HG02973 (cell line): ENCODE measurements around the gene ZDHHC7.
A peak's percentile ranks its signal among the peaks of the same experiment; 100 is the strongest.

ENCODE experiments used
- ATAC-seq: cut with Tn5 transposase; IDR thresholded peaks from one replicate; pipeline ENCODE4 v1.9.1; 2021; ENCODE audit warnings: moderate library complexity; ENCODE audit not compliant: unreplicated experiment

ZDHHC7 gene

GRCh38 chr16:84970447-84971127 lies 40.7 kb downstream of the ZDHHC7 start:
- peak; percentile 70 for ATAC-seq

DNA sequence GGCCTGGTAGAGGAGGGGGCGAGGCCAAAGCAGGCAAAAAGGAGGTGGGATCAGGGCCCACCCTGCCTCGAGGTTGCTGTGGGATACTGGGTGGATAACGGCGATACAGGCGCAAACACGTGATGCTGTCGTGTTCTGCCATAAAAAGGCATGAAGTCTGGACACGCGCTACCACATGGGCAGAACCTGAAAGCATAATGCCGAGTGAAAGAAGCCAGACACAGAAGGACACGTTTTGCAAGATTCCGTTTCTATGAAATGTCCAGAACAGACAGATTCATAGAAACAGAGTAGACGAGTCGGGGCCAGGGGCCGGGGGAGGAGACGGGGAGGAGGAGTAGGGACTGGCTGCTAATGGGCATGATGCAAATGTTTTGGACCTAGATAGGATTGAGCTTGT lies 43.5 kb downstream of the ZDHHC7 start:
- no peak for ATAC-seq

DNA sequence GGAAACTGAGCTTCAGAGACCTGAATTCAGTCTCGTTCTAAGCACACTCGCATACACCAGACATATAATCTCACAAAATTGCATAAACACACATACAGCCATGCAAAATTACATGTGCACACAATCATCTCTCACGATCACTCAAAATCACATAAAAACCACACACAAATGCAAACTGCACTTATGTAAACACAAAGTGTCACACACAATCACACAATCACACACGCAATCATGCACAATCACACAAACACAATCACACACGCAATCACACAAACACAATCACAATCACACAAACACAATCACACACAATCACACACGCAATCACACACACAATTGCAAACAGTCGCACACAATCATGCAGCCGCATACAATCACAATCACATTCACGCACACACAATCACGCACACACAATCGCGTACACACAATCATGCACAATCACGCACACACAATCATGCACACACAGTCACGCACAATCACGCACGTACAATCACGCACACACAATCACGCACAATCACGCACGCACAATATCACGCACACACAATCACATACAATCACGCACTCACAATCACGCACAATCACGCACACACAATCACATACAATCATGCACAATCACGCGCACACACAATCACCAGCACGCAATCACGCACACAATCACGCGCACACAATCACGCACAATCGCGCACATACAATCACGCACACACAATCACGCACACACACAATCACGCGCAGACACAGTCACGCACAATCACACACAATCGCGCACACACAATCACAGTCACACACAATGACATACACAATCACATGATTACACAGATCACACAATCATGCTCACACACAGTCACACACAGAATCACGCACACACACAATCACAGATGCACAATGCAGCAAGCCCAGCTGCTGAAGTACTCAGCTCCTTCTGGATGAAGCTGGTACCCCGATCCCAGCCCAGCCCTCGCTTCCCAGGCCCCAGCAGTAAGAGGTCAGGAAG lies 45.6 kb downstream of the ZDHHC7 start:
- ATAC-seq, result no peak

GRCh38 chr16:84964386-84965128 lies 46.8 kb downstream of the ZDHHC7 start:
- no peak for ATAC-seq

DNA sequence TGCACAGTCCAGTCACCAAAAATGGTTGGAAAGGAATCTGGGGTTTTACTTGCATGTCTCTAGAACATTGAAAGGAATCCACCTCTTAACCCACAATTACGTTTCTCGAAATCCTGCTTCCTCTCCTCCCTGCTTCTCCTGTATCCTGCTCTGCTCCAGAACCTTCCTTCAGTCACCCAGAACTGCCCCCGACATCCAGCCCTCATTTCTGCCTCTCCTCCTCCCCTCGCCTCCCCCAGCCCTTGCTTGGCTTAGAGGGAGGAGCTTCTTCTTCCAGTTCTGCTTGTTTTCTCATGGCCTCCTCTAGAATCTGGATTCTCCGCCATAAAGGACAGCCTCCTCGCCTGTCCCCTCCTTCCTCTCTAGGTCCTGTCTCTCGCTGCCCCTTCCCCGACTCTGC lies 48.3 kb downstream of the ZDHHC7 start:
- no peak for ATAC-seq

- no peak for ATAC-seq
Observed at GRCh38 chr16:84960942-84961341, 50.4 kb downstream of the ZDHHC7 start.

DNA sequence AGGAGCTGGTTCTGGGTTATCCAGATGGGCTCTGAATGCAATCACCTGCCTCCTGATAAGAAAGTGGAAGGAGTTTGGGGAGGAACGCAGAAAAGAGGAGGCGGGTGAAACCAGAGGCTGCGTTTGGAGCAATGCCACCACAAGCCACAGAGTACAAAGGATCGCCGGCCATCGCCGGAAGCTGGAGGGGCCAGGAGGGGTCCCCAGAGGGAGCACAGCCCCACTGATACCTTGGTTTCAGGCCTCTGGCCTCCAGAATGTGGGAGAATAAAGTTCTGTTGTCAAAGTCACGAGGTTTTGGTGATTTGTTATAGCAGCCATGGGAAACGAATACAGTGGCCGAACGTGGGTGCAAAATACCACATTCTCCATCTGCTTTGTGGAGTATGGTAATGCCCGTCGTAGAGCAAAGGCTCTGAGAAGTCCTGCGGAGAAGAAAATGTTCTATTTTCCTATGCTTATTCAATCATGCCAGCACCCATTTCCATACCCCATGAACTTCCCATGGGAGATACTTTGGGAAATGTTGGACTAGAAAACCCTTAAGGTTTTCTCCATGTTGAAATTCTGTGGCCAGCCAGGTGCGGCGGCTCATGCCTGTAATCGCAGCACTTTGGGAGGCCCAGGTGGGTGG lies 51.4 kb downstream of the ZDHHC7 start:
- no peak for ATAC-seq

- ATAC-seq, result no peak
Observed at GRCh38 chr16:84959045-84959576, 52.2 kb downstream of the ZDHHC7 start.

DNA sequence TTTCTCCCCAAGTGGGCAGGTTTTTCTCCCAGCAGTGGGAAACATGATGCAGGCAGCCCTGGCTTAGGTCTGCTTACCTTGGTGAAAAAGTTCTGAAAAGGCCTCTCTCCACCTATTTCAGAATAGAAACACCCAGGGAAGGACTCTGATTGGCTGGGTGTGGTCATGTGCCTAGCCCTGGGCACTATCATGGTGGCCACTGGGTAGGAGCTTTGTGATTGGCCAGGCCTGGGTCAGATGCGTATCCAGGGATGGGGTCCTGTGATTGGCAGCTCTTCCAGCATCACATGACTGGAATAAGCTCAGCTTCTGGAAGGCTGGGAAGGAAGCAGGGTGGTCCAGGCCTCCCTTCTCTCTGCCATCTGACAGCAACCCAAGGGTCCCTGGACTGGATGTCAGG lies 53.5 kb downstream of the ZDHHC7 start:
- no peak for ATAC-seq

GRCh38 chr16:84957192-84957591 lies 54.1 kb downstream of the ZDHHC7 start:
- ATAC-seq, result no peak

GRCh38 chr16:84955427-84955826 lies 55.9 kb downstream of the ZDHHC7 start:
- no peak for ATAC-seq

- ATAC-seq, result no peak
Observed at GRCh38 chr16:84953190-84953746, 58.1 kb downstream of the ZDHHC7 start.

- no peak for ATAC-seq
Observed at GRCh38 chr16:84952335-84953189, 58.8 kb downstream of the ZDHHC7 start.

- no peak for ATAC-seq
Observed at GRCh38 chr16:84950906-84951305, 60.4 kb downstream of the ZDHHC7 start.

DNA sequence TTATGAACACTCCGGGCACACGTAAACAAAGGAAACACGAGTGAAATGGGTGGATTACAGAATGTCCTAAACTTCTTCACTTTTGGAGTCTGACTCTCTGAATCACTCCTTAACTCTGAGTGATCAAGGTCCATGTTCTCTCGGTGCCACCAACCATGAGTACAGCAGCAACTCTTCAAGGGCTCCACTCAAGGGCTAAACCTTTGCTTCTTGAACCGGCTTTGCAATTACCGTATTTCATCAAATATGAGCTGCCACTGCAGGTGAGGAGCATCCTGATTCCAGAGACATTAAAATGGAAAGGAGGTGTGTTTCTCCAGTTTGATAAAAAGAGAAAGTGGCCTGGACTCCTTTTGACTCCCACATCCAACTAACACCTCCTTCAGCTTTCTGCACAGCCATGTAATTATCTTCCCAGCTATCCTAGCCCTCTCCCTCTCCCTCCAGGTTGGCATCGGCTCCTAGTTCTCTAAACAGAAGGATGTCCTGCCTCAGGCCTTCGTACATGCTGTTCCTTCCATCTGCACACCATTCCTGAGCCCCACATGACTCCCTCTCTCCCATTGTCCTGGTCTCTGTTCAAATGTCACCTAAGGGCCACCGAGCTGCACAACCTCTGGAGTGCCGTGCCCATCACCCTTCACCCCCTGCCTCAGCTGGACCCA lies 61.4 kb downstream of the ZDHHC7 start:
- ATAC-seq, result no peak

- ATAC-seq, result no peak
Observed at GRCh38 chr16:84948851-84949610, 62.3 kb downstream of the ZDHHC7 start.

GRCh38 chr16:84947996-84948850 lies 63.1 kb downstream of the ZDHHC7 start:
- ATAC-seq, result no peak
